ENCODE results near the gene CELF2. TPM values are rescaled to one million over a fixed set of nuclear protein-coding genes. Genes with fewer than 3 reads are reported as not detected.

CELF2 gene
- total RNA-seq, 2 donors from 2014 or later = 30.2 to 34.4 TPM

DNA sequence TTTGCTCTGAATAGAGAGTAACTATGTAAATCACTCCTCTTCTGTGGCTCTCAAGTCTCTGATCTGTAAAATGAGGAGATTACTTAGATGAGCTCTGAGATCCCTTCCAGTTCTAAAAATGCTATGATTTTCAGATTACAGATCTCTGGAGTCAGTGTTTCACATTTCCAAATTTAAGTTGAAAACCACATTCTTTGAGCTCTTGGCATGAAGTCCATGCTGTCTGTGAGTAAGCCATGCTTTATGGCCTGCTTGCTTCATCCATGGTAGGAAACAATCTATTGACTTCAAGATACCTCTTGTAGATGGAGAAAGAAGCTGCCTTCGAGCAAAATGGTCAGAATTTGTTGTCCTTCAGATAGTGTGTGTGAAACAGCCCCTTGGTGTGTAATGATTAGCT lies 64.9 kb downstream of the CELF2 start:
- no peak overlapping the region for H3K9ac ChIP-seq (ENCODE audit: low read depth in 2 of 2, low read length in 2 of 2)
- H3K27me3 ChIP-seq = no peaks in the 10 kb centered on the region
- H3K4me1 ChIP-seq = no peaks in the 10 kb centered on the region
- H3K4me3 ChIP-seq = no peak overlapping the region
- H3K36me3 ChIP-seq = no peaks in the 10 kb centered on the region
- no peak for DNase-seq
- no peaks in the 10 kb centered on the region for H3K9me3 ChIP-seq
- intact Hi-C loops (cut with DNase I) = no loop called here
- TF ChIP-seq CTCF (IDR thresholded peaks at IDR 0.05) = no peak
- no peak overlapping the region for H3K27ac ChIP-seq

DNA sequence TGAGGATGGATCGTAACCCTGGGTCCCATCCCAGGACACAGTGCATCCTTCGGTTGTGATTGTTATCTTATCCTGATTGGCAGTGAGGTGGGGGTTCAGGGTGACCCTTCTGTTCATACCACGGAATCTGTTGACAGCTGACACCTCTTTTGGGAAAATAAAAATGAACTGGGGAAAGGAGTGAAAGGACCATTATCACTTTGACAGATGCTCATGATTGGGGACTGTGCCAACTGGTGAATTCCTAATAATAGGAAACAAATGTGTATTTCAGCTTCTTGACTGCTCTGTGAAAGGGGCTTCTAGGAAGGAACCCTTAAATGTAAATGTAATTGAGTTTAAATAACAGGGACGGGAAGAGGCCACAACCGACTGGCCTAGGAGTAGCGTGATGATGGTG lies 65.4 kb downstream of the CELF2 start:
- no peak overlapping the region for H3K4me3 ChIP-seq
- no peak overlapping the region for H3K27ac ChIP-seq
- no peak overlapping the region for H3K9ac ChIP-seq (ENCODE audit: low read depth in 2 of 2, low read length in 2 of 2)
- H3K9me3 ChIP-seq = no peaks in the 10 kb centered on the region
- no peak for TF ChIP-seq CTCF (IDR thresholded peaks at IDR 0.05)
- no peaks in the 10 kb centered on the region for H3K36me3 ChIP-seq
- no peaks in the 10 kb centered on the region for H3K4me1 ChIP-seq
- no peaks in the 10 kb centered on the region for H3K27me3 ChIP-seq
- DNase-seq = no peak
- intact Hi-C loops (cut with DNase I) = no loop called here

DNA sequence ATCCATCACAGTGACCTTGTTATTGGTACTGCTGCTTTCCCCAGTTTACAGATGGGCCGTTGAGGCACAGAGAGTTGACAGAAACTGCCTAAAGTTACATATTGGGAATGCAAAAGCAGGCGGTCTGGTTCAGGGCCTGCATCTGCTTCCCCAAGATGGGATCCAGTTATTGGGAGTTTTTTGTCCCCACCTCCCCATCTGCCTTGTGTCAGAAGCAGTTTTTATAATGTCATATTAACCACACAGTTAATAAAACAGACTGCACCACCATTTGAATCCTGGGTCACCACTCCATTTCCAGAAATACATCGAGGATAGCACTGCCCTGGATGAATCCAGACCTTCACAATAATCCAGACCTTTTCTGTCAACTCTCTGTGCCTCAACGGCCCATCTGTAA lies 67.9 kb downstream of the CELF2 start:
- H3K27me3 ChIP-seq = no peaks in the 10 kb centered on the region
- intact Hi-C loops (cut with DNase I) = no loop called here
- H3K4me3 ChIP-seq = no peak overlapping the region
- no peaks in the 10 kb centered on the region for H3K36me3 ChIP-seq
- H3K4me1 ChIP-seq = no peaks in the 10 kb centered on the region
- no peak overlapping the region for H3K9ac ChIP-seq (ENCODE audit: low read depth in 2 of 2, low read length in 2 of 2)
- H3K27ac ChIP-seq = no peak overlapping the region
- no peak for DNase-seq
- no peaks in the 10 kb centered on the region for H3K9me3 ChIP-seq
- TF ChIP-seq CTCF (IDR thresholded peaks at IDR 0.05) = no peak

- H3K36me3 ChIP-seq = no peaks in the 10 kb centered on the region
- TF ChIP-seq CTCF (IDR thresholded peaks at IDR 0.05) = no peak
- no peak overlapping the region for H3K9ac ChIP-seq (ENCODE audit: low read depth in 2 of 2, low read length in 2 of 2)
- no peak for DNase-seq
- H3K4me3 ChIP-seq = no peak overlapping the region
- H3K27me3 ChIP-seq = no peaks in the 10 kb centered on the region
- intact Hi-C loops (cut with DNase I) = no loop called here
- H3K4me1 ChIP-seq = no peaks in the 10 kb centered on the region
- no peak overlapping the region for H3K27ac ChIP-seq
- H3K9me3 ChIP-seq = no peaks in the 10 kb centered on the region
Measured at GRCh38 chr10:11086177-11086840, 68.6 kb downstream of the CELF2 start.

DNA sequence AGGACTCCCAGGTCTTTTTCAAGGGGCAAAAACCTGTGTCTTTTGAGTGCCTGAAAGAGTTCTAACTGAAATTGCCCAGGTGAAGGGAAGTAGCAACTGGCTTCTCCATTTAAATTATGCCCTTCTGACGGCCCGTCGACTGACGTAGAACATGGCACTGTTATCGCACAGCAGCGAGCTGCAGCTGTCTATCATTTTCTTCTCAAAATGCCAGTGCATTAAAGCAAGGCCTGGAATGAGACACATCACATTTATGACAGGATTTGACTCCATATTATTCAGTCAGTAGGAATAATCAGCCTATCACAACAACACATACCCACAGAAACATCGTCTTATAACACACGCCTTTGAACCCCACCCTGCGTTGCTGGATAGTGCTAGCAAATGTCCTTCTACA lies 69.7 kb downstream of the CELF2 start:
- no peak overlapping the region for H3K4me3 ChIP-seq
- H3K27me3 ChIP-seq = no peaks in the 10 kb centered on the region
- no peak for TF ChIP-seq CTCF (IDR thresholded peaks at IDR 0.05)
- DNase-seq = no peak
- no peak overlapping the region for H3K9ac ChIP-seq (ENCODE audit: low read depth in 2 of 2, low read length in 2 of 2)
- H3K4me1 ChIP-seq = no peaks in the 10 kb centered on the region
- H3K36me3 ChIP-seq = no peaks in the 10 kb centered on the region
- intact Hi-C loops (cut with DNase I) = no loop called here
- no peak overlapping the region for H3K27ac ChIP-seq
- H3K9me3 ChIP-seq = no peaks in the 10 kb centered on the region

All from colonic mucosa (tissue), 4 donors.